GM10847 (cell line): Measurements from ENCODE around the gene RPN1.

ENCODE experiments used
- POLR2A ChIP-seq: IDR thresholded peaks from 2 replicates; pipeline ENCODE4 v1.6.1; 2011; ENCODE audit not compliant: insufficient read length; ENCODE audit errors: extremely low read depth

RPN1 gene

GRCh38 chr3:128603313-128603712, 47.3 kb downstream of the RPN1 start:
- no peak for TF ChIP-seq POLR2A

DNA sequence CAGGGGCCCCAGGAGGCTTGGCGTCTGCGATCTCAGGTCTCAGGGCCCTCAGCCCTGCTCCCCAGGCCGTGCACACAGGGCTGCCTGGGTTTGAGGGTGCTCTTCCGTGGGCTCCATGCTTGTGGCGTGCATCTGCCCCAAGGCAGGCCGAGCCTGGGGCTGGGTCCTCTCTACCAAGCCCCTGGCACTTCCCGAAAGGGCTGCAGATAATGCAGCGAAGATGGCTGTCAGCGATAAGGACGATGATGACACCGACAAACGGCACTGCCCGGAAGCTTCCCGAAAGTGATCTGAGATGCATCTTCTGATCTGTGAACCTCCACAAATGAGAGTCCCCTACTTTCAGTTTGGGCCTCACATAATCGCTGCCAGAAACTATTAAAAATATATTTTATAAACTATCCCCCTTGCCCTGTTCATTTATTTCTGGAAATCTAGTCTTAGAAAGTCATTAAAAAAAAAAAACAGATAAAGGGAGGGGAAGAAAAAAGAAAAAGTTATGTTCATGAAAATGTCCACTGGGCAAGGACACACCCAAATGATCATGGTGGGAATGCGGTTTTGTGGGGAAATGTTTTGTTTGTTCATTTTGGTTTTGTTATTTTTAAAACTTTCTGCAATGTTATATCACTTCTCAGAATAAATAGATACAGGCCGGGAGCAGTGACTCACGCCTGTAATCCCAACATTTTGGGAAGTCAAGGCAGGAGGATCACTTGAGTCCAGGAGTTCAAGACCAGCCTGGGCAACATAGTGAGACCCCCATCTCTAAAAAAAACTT, 51.5 kb downstream of the RPN1 start:
- no peak for TF ChIP-seq POLR2A

DNA sequence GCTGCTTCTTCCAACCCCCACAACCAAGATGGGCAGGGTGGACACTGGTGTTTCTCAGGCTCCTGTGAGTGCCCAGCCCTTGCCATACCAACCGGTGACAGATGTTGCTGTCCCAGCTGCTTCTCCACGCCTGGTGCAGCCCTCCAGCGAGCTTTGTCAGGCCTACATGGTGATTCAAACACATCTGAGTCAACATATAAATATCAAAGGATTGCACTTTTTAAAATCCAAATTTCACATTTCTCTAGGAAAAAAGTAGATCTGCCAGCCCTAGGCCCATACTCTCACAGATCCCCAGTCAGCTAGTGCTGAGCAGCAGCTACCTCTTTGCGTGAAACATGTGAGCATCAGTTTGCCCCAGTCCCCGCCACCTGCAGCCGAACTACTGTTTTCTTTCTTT, 52.7 kb downstream of the RPN1 start:
- TF ChIP-seq POLR2A = no peak

DNA sequence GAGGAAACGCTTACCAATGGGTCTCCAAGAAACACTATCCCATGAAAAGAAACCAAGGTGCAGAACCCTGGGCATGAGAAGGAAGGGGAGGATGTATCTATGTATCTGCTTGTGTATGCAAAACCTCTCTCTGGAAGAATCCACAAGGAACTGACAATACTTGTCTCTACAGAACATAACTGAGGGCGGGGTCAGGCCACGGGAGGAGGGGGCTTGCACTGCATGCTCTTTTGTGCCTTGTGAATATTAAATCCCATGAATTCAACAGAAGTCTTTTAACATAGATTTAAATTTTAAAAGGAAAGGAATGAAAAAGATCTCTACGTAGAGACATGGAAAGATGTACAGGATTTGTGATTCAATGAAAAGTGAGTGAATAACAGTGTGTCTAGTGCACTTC, 57.8 kb downstream of the RPN1 start:
- no peak for TF ChIP-seq POLR2A

DNA sequence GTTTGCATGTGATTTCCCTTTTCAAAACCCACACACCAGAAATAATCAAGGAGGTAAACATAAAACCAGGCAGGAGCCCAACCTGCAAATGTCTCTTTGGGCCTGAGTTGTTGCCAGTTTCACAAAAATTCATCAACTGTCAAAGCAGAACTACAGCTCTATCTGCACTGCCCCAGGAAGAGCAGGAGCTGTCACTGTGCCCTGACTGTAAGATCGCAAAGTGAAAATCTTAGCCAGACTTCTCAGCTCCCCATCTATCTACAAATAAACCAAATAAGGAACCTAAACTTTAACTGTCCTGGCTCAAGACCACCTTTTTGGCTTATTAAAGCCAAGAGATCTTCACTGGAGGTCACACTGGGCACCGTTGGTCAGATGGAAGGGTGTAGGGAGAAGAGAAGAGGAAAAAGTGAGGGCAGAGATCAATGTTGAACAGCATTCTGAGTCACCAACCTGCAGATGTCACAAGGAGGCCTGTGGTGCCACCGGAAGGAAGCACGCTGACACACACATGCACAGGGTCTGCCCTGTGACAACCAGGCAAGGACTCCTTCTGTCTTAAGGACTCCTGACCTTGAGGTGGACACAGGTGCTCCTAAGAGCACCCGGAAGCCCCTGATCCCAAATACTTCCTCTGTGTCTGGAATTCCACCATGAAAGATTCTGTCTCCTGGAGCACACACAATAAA, 58.7 kb downstream of the RPN1 start:
- no peak for TF ChIP-seq POLR2A

DNA sequence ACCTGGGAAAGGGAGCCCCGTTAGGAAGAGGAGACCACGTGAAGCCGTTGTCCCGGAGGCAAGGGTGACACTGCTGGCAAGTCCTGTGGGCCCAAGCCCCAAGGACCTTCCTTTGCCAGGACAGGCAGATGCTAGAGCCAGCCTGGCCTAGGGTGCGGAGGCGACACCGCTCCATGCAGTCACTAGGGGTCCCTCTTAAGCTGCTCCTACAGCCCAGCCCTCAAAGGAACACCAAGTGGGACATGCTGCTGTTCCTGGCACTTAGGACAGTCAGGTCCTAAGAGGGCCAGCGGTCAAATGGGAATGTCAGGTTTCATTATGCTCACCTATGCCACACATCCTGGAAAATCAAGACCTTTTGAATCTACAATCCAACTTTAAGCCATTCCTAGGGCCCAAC, 59.7 kb downstream of the RPN1 start:
- TF ChIP-seq POLR2A = no peak

DNA sequence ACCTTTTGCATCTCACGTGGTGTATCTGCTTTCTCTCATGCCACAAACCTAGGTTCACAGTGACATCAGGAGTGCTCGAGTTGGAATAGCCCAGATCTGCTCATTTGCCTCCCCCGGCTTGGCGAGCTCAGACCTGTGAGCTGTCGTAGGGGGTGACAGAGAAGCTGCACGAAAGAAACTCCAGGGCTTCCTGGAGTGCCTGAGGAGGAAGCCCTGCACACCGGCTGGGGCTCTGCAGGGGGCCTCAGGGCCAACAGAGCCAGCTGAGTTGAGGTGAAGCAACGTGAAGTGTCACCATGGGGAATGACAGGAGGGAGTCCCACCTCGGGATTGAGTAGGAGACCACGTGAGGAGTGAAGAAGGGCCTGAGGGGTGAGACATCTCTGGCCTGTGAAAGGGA, 62.5 kb downstream of the RPN1 start:
- TF ChIP-seq POLR2A = no peak

GRCh38 chr3:128587391-128587790, 63.2 kb downstream of the RPN1 start:
- TF ChIP-seq POLR2A = no peak

- TF ChIP-seq POLR2A = no peak
Measured at GRCh38 chr3:128585974-128586373, 64.6 kb downstream of the RPN1 start.

DNA sequence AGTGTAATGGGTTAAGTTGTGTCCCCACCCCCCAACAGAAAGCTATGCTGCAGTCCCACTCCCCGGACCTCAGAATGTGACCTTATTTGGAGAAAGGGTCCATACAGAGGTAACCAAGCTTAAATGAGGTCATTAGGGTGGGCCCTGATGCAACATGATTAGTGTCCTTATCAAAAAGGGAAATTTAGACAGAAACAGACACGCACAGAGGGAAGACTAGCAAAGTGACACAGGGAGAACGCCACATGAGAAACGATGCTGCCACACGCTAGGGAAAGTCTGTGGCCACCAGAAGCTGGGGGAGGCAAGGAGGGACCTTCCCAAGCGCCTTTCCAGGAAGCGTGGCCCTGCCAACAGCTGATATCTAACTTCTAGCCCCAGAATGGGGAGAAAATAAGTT, 65.4 kb downstream of the RPN1 start:
- no peak for TF ChIP-seq POLR2A

GRCh38 chr3:128584412-128585020, 66.1 kb downstream of the RPN1 start:
- TF ChIP-seq POLR2A = no peak

DNA sequence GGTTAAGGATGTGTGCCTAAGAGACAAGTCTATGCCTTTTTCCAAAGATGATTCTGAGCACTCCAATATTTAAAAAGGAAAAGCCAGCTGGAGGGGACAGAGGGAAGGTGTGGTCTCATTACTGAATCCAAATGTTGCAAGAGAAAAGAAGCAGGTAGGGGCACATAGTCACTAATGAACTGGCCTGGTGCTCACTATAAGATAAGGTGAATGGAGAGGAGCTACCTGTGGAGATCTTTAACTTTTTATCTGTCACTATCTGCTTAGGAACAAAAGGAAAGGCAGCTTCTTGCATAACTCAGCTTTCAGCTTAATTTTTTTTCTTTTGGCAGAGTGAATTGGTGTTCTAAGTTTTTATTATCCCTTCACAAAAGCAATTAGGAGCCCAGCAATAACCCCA, 69.1 kb downstream of the RPN1 start:
- TF ChIP-seq POLR2A = no peak

- TF ChIP-seq POLR2A = no peak
Measured at GRCh38 chr3:128579927-128580326, 70.7 kb downstream of the RPN1 start.

- no peak for TF ChIP-seq POLR2A
Measured at GRCh38 chr3:128578346-128578745, 72.3 kb downstream of the RPN1 start.

DNA sequence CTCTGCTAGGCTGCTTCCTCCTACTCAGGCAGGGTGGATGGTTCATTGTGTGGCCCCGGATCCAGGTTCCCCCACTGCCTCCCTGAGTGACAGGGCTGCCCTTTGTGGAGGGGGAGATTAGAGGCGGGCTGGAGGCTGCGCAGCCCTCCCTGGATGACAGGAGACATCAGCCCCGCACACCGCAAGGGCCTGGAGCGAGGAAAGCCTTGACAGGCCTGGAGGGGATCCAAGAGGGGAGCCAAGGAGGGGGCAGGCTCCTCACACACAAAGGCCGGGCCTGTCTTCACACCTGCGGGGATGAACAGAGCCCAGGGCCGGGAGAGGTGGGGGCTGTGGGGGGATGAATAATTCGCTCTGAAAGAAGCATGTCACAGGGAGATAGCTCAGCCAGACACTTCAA, 72.9 kb downstream of the RPN1 start:
- no peak for TF ChIP-seq POLR2A

- TF ChIP-seq POLR2A = no peak
Measured at GRCh38 chr3:128576290-128576689, 74.3 kb downstream of the RPN1 start.
